Hepatocyte (in vitro differentiated cells): Measurements from ENCODE around the gene SYTL1. TPM values are rescaled to one million over a fixed set of nuclear protein-coding genes. Genes with fewer than 3 reads are reported as not detected.

Experiments used
- DNase-seq: peaks from one replicate; pipeline ENCODE4 v3.0.0-alpha.2; 2016; ENCODE audit warnings: low spot score
- H2AFZ ChIP-seq: fragments of 200-600 bp; sonication (generic); 2 replicates; pipeline ENCODE4 v1.6.0; 2016; ENCODE audit warnings: antibody characterized with exemption, mild to moderate bottlenecking
- H3K27ac ChIP-seq: fragments of 200-600 bp; sonication (generic); 2 replicates; pipeline ENCODE4 v1.5.1; 2016; ENCODE audit warnings: mild to moderate bottlenecking
- H3K27me3 ChIP-seq: fragments of 200-600 bp; sonication (generic); 2 replicates; pipeline ENCODE4 v1.6.1; 2016
- H3K36me3 ChIP-seq: fragments of 200-600 bp; sonication (generic); replicated peaks from 2 replicates; pipeline ENCODE4 v1.5.1; 2016; ENCODE audit warnings: low read depth; ENCODE audit not compliant: insufficient read depth
- H3K4me1 ChIP-seq: fragments of 200-600 bp; sonication (generic); 2 replicates; pipeline ENCODE4 v1.5.1; 2016; ENCODE audit warnings: mild to moderate bottlenecking, moderate library complexity; ENCODE audit not compliant: insufficient read depth
- H3K4me2 ChIP-seq: fragments of 200-600 bp; sonication (generic); 2 replicates; pipeline ENCODE4 v1.6.0; 2016
- H3K4me3 ChIP-seq: fragments of 200-600 bp; sonication (generic); 2 replicates; pipeline ENCODE4 v1.5.1; 2016; ENCODE audit warnings: mild to moderate bottlenecking
- H3K79me2 ChIP-seq: fragments of 200-600 bp; sonication (generic); 2 replicates; pipeline ENCODE4 v1.6.0; 2017; ENCODE audit warnings: mild to moderate bottlenecking
- H3K9me2 ChIP-seq: fragments of 200-600 bp; sonication (generic); replicated peaks from 2 replicates; pipeline ENCODE4 v1.6.0; 2017; ENCODE audit warnings: mild to moderate bottlenecking; ENCODE audit not compliant: insufficient read depth
- H3K9me3 ChIP-seq: fragments of 200-600 bp; sonication (generic); 2 replicates; pipeline ENCODE4 v1.5.1; 2016; ENCODE audit warnings: low read depth, mild to moderate bottlenecking
- H4K20me1 ChIP-seq: fragments of 200-600 bp; sonication (generic); 2 replicates; pipeline ENCODE4 v1.6.0; 2016; ENCODE audit warnings: mild to moderate bottlenecking; ENCODE audit not compliant: insufficient read depth, poor library complexity, severe bottlenecking
- EZH2 ChIP-seq: fragments of 200-600 bp; sonication (generic); IDR thresholded peaks from 2 replicates; pipeline ENCODE4 v1.6.1; 2016; ENCODE audit warnings: antibody characterized with exemption, mild to moderate bottlenecking, borderline replicate concordance
- EZH2phosphoT487 ChIP-seq: fragments of 200-600 bp; sonication (generic); IDR thresholded peaks from one replicate; pipeline ENCODE4 v1.6.1; 2018; ENCODE audit warnings: antibody characterized with exemption, mild to moderate bottlenecking, low read depth, moderate library complexity; ENCODE audit not compliant: unreplicated experiment, severe bottlenecking
- WGBS: methylation state at CpG from one replicate; pipeline ENCODE4 v1.1.6; 2016; ENCODE audit warnings: low lambda C conversion rate; ENCODE audit errors: missing lambda C conversion rate; 5-methylcytosine and 5-hydroxymethylcytosine counted together
- polyA plus RNA-seq: library from polyadenylated mRNA; unstranded; fragments of >200 nt; fragmentation: Nextera tagmentation; extraction: Ambion mirVana; gene quantifications from 2 replicates; pipeline ENCODE4 v1.2.1, GENCODE V29; 2016
- total RNA-seq: library from RNA; depleted of rRNA; stranded (reverse); fragments of >200 nt; gene quantifications from 2 replicates; pipeline ENCODE4 v1.2.3, GENCODE V29; 2014
- TF ChIP-seq, protein P1 (sequence below): fragments of 200-600 bp; sonication (generic); IDR thresholded peaks from 2 replicates; pipeline ENCODE4 v1.5.1; 2016; ENCODE audit warnings: antibody characterized with exemption, mild to moderate bottlenecking; ENCODE audit not compliant: poor library complexity

Gene SYTL1
- total and polyA plus RNA-seq, 2 experiments from 2014 or later: 12.1 to 21.7 TPM

GRCh38 chr1:27356619-27357280 lies 14.9 kb downstream of the SYTL1 start:
- DNase-seq: no peak
- Histone ChIP-seq H3K79me2 (no peaks in the 10 kb centered on the region), H3K4me1 (peaks cover under 1% of the 10 kb centered on the region), H3K27ac (no peak overlapping the region), H2AFZ (no peak overlapping the region), H3K4me3 (no peak overlapping the region), H3K9me3 (no peaks in the 10 kb centered on the region), H4K20me1 (no peaks in the 10 kb centered on the region), H3K4me2 (no peak overlapping the region), H3K9me2 (no peaks in the 10 kb centered on the region), H3K27me3 (no peaks in the 10 kb centered on the region), H3K36me3 (no peaks in the 10 kb centered on the region)
- no peak for TF ChIP-seq EZH2
- no peak for TF ChIP-seq EZH2phosphoT487
- TF ChIP-seq, protein P1, sequence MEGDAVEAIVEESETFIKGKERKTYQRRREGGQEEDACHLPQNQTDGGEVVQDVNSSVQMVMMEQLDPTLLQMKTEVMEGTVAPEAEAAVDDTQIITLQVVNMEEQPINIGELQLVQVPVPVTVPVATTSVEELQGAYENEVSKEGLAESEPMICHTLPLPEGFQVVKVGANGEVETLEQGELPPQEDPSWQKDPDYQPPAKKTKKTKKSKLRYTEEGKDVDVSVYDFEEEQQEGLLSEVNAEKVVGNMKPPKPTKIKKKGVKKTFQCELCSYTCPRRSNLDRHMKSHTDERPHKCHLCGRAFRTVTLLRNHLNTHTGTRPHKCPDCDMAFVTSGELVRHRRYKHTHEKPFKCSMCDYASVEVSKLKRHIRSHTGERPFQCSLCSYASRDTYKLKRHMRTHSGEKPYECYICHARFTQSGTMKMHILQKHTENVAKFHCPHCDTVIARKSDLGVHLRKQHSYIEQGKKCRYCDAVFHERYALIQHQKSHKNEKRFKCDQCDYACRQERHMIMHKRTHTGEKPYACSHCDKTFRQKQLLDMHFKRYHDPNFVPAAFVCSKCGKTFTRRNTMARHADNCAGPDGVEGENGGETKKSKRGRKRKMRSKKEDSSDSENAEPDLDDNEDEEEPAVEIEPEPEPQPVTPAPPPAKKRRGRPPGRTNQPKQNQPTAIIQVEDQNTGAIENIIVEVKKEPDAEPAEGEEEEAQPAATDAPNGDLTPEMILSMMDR: no peak
- WGBS: 90% methylated on average over 31 of the region's 37 CpGs

GRCh38 chr1:27357281-27358037 lies 15.6 kb downstream of the SYTL1 start:
- H3K4me1 ChIP-seq: no peaks in the 10 kb centered on the region
- TF ChIP-seq EZH2: no peak
- TF ChIP-seq, protein P1: peak; percentile 90
- no peak for TF ChIP-seq EZH2phosphoT487
- no peaks in the 10 kb centered on the region for H3K27me3 ChIP-seq
- no peak overlapping the region for H3K27ac ChIP-seq
- WGBS: 39% methylated on average over 40 of the region's 40 CpGs
- H4K20me1 ChIP-seq: no peaks in the 10 kb centered on the region
- no peak overlapping the region for H2AFZ ChIP-seq
- H3K4me2 ChIP-seq: peak overlapping the region; percentile 74
- H3K4me3 ChIP-seq: no peak overlapping the region
- no peaks in the 10 kb centered on the region for H3K36me3 ChIP-seq
- H3K9me2 ChIP-seq: no peaks in the 10 kb centered on the region
- no peaks in the 10 kb centered on the region for H3K79me2 ChIP-seq
- DNase-seq: peak; percentile 77
- no peaks in the 10 kb centered on the region for H3K9me3 ChIP-seq

- Histone ChIP-seq H3K4me1 (no peaks in the 10 kb centered on the region), H3K36me3 (no peaks in the 10 kb centered on the region), H3K27ac (no peak overlapping the region), H2AFZ (no peak overlapping the region), H3K79me2 (no peaks in the 10 kb centered on the region), H3K4me3 (no peak overlapping the region), H3K9me3 (no peaks in the 10 kb centered on the region), H4K20me1 (no peaks in the 10 kb centered on the region), H3K4me2 (no peak overlapping the region), H3K27me3 (no peaks in the 10 kb centered on the region), H3K9me2 (no peaks in the 10 kb centered on the region)
- TF ChIP-seq, protein P1: no peak
- no peak for TF ChIP-seq EZH2
- TF ChIP-seq EZH2phosphoT487: no peak
- DNase-seq: no peak
- 96% methylated on average over 21 of the region's 21 CpGs for WGBS
These were observed 16.5 kb downstream of the SYTL1 start for GRCh38 chr1:27358038-27358927.
